Activated CD8-positive, alpha-beta memory T cell treated with anti-CD3 and anti-CD28 coated beads, Interleukin-2, amount 50 U/mL, for 48 hours (primary cell): ENCODE results near the gene TSPOAP1.
A peak's percentile ranks its signal among the peaks of the same experiment; 100 is the strongest.

Experiments used
- DNase-seq: peaks from one replicate; pipeline ENCODE4 v3.0.0-alpha.2; 2020

Gene TSPOAP1

GRCh38 chr17:58316260-58316960 is 12.2 kb downstream of the TSPOAP1 start:
- no peak for DNase-seq

DNA sequence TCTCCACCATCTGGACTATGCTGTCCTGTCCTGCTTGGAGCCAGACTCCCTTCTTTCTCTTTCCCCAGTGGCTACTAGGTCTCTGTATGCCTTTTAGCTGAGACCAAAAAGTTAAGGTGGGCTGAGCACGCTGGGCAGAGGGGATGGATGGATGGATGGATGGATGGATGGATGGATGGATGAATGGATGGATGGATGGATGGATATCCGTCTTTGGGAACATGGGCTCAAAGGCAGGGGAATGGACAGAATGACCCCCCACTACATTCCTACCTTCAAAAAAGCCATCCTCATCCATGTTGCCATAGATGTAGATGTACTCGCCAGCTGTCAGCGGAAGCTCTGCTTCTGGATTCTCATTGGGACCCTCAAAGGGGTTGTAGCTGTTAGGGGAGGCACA is 12.8 kb downstream of the TSPOAP1 start:
- DNase-seq, result no peak

DNA sequence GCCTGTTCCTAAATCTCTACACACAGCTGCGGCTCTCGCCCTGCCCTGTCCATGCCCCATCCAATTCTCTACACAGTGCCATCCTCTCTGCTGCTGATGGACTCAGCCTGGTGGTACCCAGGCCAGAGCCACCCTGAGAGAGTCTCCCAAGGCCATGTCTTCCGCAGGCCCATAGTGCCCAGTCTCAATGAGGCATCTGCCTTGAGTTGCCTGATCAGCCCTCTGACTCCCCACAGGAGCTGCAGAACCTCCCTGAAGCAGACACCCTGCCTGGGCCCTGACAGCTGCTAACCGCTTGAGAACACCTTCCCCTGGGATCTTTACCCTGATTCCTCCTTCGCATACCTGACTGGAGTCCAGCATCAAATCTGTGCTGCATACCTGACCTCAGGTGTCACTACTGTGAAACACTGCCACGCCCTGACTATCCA is 13.3 kb downstream of the TSPOAP1 start:
- no peak for DNase-seq

GRCh38 chr17:58314706-58315015 is 13.9 kb downstream of the TSPOAP1 start:
- no peak for DNase-seq

DNA sequence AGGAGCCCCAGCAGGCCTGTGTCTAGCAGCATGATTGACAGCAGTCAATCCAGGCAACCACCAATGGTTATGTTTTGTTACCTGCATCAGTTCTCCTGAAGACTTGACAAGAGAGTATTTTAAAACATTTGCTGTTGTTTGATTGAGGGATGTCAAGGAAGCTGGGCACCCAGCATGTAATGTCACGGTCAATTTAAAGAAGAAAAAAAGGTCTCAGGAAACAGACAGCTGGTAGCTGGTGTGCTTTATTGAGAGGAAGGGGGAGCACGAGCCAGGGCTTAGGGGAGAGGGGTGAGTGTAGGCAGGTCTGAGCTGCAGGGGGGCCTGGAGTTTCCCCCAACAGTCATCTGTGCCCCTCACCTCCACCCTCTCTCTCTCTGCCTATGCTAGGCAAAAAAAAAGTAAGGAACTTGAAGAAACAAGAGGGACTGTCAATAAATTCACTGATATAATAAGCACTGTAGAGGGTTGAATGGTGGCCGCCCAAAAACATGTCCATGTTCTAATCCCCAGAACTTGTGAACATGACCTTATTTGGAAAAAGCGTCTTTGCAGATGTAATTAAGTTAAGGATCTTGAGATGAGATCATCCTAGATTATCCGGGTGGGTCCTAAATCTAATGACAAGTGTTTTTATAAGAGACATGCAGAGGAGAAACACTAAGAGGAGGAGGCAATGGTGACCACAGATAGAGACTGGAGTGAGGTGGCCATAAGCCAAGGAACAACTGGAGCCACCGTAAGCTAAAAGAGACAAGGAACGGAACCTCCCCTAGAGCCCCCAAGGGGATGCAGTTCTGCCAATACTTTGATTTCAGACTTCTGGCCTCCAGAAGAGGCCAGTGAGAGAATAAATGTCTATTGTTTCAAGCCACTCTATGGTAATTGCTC is 14.5 kb downstream of the TSPOAP1 start:
- no peak for DNase-seq

- DNase-seq, result no peak
Measured at GRCh38 chr17:58312829-58313228, 15.8 kb downstream of the TSPOAP1 start.

- DNase-seq, result no peak
Measured at GRCh38 chr17:58312021-58312630, 16.5 kb downstream of the TSPOAP1 start.

DNA sequence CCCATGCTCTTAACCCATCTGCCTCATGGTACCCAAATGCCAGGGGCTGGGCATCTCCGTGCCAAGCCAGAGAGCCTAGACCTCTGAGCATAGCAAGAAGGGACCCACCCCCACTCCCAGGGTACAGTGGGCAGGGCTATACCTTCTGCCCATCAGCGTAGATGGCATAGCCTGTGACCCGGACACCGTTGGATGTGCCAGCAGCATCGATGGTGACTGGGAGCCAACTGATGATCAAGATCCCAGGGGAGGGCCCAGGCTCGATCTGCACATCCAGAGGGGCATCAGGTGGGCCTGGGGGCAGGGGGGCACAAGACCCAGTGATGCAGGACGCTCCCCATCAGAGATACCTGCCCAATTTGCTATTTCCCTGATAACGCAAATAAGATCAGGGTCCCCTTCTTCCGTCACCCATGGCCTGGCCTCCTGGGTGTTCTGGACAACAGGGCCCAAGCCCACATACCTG is 17.1 kb downstream of the TSPOAP1 start:
- DNase-seq, result no peak

GRCh38 chr17:58310511-58311428 is 17.8 kb downstream of the TSPOAP1 start:
- peak; percentile 48 for DNase-seq

DNA sequence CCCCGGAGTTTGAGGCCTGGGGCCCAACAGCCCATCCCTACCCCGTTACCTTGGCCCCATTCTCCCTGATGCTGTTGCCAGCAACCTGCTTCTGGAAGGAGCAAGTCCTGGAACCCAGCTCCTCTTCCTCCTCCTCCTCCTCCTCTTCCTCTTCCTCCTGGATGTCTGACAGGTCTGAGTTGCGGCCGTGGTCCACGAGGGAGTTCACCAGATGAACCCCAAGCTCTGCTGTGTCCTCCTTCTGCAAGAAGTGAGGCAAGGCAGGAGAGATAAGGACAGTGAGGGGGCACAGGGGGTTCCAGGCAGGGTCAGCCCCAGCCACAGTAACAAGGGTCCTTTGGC is 18.7 kb downstream of the TSPOAP1 start:
- no peak for DNase-seq

- DNase-seq, result peak; percentile 43
Measured at GRCh38 chr17:58308985-58309917, 19.3 kb downstream of the TSPOAP1 start.

- DNase-seq, result peak; percentile 51
Measured at GRCh38 chr17:58308173-58308984, 20.2 kb downstream of the TSPOAP1 start.

DNA sequence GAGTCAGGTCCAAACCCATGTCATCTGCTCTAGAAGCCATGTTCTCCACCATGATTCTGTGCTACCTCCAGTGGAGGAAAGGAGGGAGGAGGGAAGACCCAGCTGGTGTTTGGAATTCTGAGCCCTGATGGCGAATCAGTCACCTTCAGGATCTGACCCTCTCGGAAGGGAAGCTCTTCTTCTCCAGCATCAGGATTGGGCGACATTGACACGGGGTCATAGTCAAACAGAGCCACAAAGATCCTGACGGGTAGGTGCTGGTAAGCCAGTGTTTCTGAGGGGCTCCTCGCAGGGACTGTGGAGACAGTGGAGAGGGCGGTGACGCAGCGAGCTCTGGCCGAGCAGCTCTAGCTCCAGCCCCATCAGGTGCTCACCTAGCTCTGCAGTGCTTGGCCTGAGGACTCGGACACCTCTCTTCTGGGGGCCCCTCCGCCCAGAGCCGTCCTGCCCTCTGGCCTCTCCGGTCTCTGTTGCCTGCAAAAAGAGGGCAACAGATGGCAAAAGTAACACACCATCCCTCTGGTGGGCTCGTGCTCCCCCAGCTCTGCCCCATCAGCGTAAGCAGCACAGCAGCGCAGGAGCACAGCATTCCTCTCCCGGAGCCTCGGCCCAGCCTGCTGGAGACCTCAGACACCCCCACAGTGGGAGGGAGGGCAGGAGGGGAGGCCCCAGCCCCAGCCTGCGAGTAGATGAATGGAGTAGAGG is 21.0 kb downstream of the TSPOAP1 start:
- DNase-seq, result peak; percentile 43

DNA sequence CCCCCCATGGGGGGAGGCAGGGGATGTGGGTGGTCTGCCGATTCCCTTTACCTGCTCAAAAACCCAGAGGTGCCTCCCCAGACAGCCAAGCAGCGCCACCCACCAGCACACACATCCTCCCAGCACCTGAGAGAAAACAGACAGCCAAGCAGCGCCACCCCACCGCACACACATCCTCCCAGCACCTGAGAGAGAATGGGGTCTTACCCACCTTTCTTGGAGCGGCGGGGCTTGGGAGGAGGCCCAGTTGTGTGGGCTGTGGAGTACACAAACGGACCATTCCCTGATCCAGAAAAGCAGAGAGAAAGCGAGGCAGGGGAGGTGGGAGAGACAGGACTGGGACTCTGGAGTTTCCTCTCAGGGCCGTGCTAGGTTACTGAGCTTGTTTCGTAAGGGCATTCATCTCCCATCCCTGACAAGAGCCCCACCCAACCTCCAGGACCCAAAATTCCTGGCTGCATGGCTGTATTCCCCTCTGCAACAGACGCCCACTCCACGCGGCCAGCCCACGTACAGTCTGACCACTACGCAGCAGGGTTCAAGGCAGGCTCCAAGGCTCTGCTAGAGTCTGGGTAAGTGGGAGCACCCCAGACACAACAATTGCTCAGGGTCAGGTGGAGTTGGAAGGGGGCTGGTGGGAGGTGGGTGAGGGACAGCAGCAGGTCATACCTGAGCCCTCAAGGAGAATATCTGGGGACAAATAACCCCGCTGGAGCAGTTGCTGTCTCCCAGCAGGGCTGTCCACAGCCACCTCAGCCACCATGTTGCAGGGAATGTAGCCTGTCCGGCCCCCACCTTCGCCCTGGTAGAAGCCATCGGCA is 22.3 kb downstream of the TSPOAP1 start:
- peak; percentile 44 for DNase-seq

DNA sequence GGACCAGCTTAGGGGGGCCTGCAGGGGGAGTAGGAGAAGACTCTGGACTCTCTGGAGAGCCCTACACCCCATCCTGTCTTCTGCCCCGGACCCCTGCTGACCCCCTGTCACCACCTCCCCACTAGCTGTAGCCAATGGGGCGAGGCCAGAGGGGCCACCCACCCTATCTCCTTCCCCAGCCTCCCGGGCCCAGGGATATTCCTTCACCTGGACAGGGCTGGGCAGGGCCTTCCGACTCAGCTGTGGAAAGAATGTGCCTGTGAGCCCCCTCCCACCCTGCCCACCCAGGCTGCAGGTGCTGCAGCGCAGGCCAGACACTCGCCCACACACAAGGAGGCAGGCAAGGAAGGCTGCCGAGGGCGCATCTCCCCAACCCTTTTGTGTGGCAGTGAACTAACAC is 23.0 kb downstream of the TSPOAP1 start:
- peak; percentile 38 for DNase-seq

DNA sequence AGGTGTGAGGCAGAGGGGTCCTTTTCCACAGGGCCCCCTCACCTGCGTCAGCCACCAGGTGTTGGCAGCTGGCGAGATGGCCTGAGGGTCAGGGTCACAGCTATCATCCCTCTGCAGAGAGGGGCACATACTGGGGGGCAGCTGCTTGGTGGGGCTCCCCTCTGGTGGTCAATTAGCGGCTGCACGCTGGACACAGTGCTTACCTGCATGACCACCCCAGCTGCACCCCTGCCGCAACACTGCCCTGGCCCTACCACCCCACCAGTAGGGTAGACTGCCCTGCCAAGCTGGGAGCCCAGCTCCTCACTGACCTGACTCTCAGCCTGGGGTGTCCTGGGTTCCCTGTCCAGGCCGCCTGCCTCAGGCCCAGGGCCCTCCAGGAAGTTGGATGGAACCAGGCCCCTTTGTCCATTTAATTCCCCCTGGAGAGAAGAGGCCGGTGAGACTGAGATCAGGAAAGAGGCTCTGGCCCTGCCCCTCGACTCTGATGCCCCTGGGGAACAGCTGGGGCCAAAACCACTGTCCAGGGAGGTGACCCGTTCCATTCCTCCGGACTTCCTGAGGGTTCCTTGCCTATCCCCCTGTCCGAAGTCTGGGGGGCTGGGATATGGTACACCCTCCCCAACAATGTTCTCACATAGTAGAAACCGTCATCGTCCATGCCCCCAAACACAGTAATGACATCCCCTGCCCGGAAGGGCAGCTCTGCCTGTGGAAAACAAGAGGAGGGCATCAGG is 23.7 kb downstream of the TSPOAP1 start:
- DNase-seq, result peak; percentile 49

DNA sequence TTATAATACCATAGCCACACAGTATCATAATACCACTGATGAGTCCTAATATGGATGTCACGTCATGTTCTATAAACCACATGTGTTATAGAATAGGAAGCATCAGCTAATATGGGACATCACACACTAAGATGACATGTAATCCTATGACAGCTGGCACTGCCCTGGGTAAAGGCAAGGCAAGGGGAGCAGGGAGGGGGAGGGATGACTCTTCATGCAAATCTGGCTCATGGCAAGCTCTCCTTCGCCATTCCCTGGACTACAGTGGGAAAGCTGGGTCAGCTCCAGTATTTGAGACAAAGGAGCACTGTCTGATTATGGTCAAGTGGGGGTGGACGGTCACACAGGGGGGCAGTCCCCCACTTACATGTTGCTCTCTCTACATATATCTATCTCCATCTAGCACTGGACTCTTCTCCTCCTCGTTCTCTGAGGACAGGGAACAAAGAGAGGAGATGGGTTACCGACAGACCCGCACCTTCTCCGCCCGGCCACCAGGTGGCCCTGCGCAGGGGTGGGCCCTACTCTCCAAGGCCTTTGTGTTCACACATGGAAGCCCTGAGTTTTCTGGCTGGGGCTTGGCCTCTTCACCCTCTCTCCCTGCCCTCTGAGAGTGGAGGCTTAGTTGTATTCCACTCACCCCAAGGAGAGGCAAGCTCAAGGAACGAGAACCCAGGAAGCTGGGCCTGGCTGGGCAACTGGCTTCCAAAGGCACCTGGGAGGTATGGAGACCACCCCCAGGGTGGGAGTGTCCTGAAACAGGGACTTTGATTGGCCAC is 24.4 kb downstream of the TSPOAP1 start:
- DNase-seq, result peak; percentile 82
